Fibroblast of lung (primary cell): ENCODE measurements around the gene HRH1. TPM values are rescaled to one million over a fixed set of nuclear protein-coding genes. Genes with fewer than 3 reads are reported as not detected.
"Not testable (repeated sequence)": the region's sequence is repeated elsewhere in the genome, so short reads cannot be mapped to it uniquely, and the experiment has no call there.

Experiments used
- DNase-seq, 2 donors: peaks; one replicate each; pipeline versions ENCODE4 v3.0.0 to v3.0.0-alpha.2; 2010; ENCODE audit warnings: low read depth in 2 of 2
- H2AFZ ChIP-seq: 2 replicates; pipeline ENCODE4 v1.5.1; 2012; ENCODE audit warnings: low read length, control low read depth, inconsistent platforms
- H3K27ac ChIP-seq: 2 replicates; pipeline ENCODE4 v1.5.1; 2011; ENCODE audit warnings: low read length, control low read depth; ENCODE audit not compliant: insufficient read depth
- H3K27me3 ChIP-seq: 2 replicates; pipeline ENCODE4 v1.5.1; 2011; ENCODE audit warnings: mild to moderate bottlenecking, low read length; ENCODE audit not compliant: control insufficient read depth, insufficient read depth
- H3K36me3 ChIP-seq: 2 replicates; pipeline ENCODE4 v1.5.1; 2011; ENCODE audit warnings: low read length; ENCODE audit not compliant: control insufficient read depth, insufficient read depth
- H3K4me1 ChIP-seq: 2 replicates; pipeline ENCODE4 v1.5.1; 2011; ENCODE audit warnings: low read length; ENCODE audit not compliant: control insufficient read depth, insufficient read depth; ENCODE audit errors: extremely low read depth
- H3K4me2 ChIP-seq: 2 replicates; pipeline ENCODE4 v1.5.1; 2011; ENCODE audit warnings: low read length, control low read depth; ENCODE audit not compliant: insufficient read depth; ENCODE audit errors: extremely low read depth
- H3K4me3 ChIP-seq, 4 experiments: fragments of 200-600 bp in 1 of 4; sonication (generic) in 1 of 4; replicated peaks in 1 of 4; 2 replicates each; pipeline ENCODE4 v1.5.1; 2011 to 2016; ENCODE audit warnings: low read length in 4 of 4, low read depth in 3 of 4, mild to moderate bottlenecking in 3 of 4, control low read depth in 2 of 4, inconsistent platforms in 1 of 4, mixed read lengths in 1 of 4; ENCODE audit not compliant: insufficient read depth in 1 of 4; ENCODE audit errors: control extremely low read depth in 1 of 4
- H3K79me2 ChIP-seq: 2 replicates; pipeline ENCODE4 v1.5.1; 2012; ENCODE audit warnings: mild to moderate bottlenecking, low read length, inconsistent platforms; ENCODE audit not compliant: control insufficient read depth, insufficient read depth
- H3K9ac ChIP-seq: 2 replicates; pipeline ENCODE4 v1.5.1; 2011; ENCODE audit warnings: mild to moderate bottlenecking, low read length, control low read depth; ENCODE audit not compliant: insufficient read depth
- H3K9me3 ChIP-seq: 2 replicates; pipeline ENCODE4 v1.5.1; 2012; ENCODE audit warnings: low read depth, low read length; ENCODE audit not compliant: control insufficient read depth, insufficient read depth
- H4K20me1 ChIP-seq: 2 replicates; pipeline ENCODE4 v1.5.1; 2011; ENCODE audit warnings: low read length; ENCODE audit not compliant: control insufficient read depth, insufficient read depth; ENCODE audit errors: extremely low read depth
- CTCF ChIP-seq, 2 donors: IDR thresholded peaks in 1 of 2; conservative IDR thresholded peaks in 1 of 2; 1 replicate in 1 of 2; 2 replicates in 1 of 2; pipeline ENCODE4 v1.5.1; 2011 to 2012; ENCODE audit warnings: low read length in 2 of 2, control low read depth in 1 of 2, inconsistent platforms in 1 of 2, low read depth in 1 of 2, mild to moderate bottlenecking in 1 of 2
- EZH2 ChIP-seq: IDR thresholded peaks from 2 replicates; pipeline ENCODE4 v1.5.1; 2012; ENCODE audit warnings: low read length, control low read depth, mild to moderate bottlenecking; ENCODE audit errors: missing control alignments
- polyA plus RNA-seq, 2 donors: library from polyadenylated mRNA; depleted of rRNA in 1 of 2; stranded (reverse) in 1 of 2; unstranded in 1 of 2; fragments of >200 nt; gene quantifications; 2 replicates each; pipeline ENCODE4 v1.2.1, GENCODE V29; 2011 to 2012; ENCODE audit warnings: missing spikeins in 1 of 2
- total RNA-seq: library from RNA; depleted of rRNA; stranded (reverse); fragments of >200 nt; gene quantifications from 2 replicates; pipeline ENCODE4 v1.2.1, GENCODE V29; 2014

HRH1 gene
- total and polyA plus RNA-seq, 2 donors (not counting 1 experiment from before 2014, with no cell fraction given) = 12.6 to 30.6 TPM

GRCh38 chr3:11164607-11165006, 10.3 kb downstream of the HRH1 start:
- no peaks in the 10 kb centered on the region for H3K27me3 ChIP-seq
- H3K4me2 ChIP-seq = no peak overlapping the region
- no peak for TF ChIP-seq EZH2
- TF ChIP-seq CTCF (conservative IDR thresholded peaks at IDR 0.05 in 1 of 2, IDR thresholded peaks at IDR 0.05 in 1 of 2; ENCODE audit: low read depth in 1 of 2, low read length in 2 of 2) = no peak
- H3K36me3 ChIP-seq = no peaks in the 10 kb centered on the region
- H3K9ac ChIP-seq = no peak overlapping the region
- peaks cover 10% of the 10 kb centered on the region for H3K4me1 ChIP-seq
- no peak overlapping the region for H2AFZ ChIP-seq
- DNase-seq = peak in 1 of 2 donors; percentile 33
- H3K4me3 ChIP-seq = no peak overlapping the region
- peaks cover 8% of the 10 kb centered on the region for H3K79me2 ChIP-seq
- no peaks in the 10 kb centered on the region for H4K20me1 ChIP-seq
- H3K9me3 ChIP-seq = no peaks in the 10 kb centered on the region
- no peak overlapping the region for H3K27ac ChIP-seq

GRCh38 chr3:11165476-11165875, 11.2 kb downstream of the HRH1 start:
- H3K27ac ChIP-seq = no peak overlapping the region
- peaks cover 11% of the 10 kb centered on the region for H3K4me1 ChIP-seq
- peaks cover 7% of the 10 kb centered on the region for H3K79me2 ChIP-seq
- DNase-seq = no peak
- no peak for TF ChIP-seq EZH2
- TF ChIP-seq CTCF (conservative IDR thresholded peaks at IDR 0.05 in 1 of 2, IDR thresholded peaks at IDR 0.05 in 1 of 2; ENCODE audit: low read depth in 1 of 2, low read length in 2 of 2) = no peak
- H3K4me3 ChIP-seq = no peak overlapping the region
- no peak overlapping the region for H3K9ac ChIP-seq
- H3K36me3 ChIP-seq = no peaks in the 10 kb centered on the region
- no peaks in the 10 kb centered on the region for H3K9me3 ChIP-seq
- no peak overlapping the region for H3K4me2 ChIP-seq
- no peak overlapping the region for H2AFZ ChIP-seq
- H4K20me1 ChIP-seq = no peaks in the 10 kb centered on the region
- no peaks in the 10 kb centered on the region for H3K27me3 ChIP-seq

GRCh38 chr3:11166807-11167400, 12.6 kb downstream of the HRH1 start:
- not testable (repeated sequence) for DNase-seq

More at GRCh38 chr3:11166807-11167400, 12.6 kb downstream of the HRH1 start:
- H3K9ac ChIP-seq, H3K79me2 ChIP-seq, H4K20me1 ChIP-seq, H3K9me3 ChIP-seq, H2AFZ ChIP-seq, H3K36me3 ChIP-seq, H3K4me3 ChIP-seq, H3K27ac ChIP-seq, H3K27me3 ChIP-seq, H3K4me2 ChIP-seq: not testable (repeated sequence)
- peaks cover 14% of the 10 kb centered on the region for H3K4me1 ChIP-seq
